ENCODE results near the gene EXOC6. TPM values are rescaled to one million over a fixed set of nuclear protein-coding genes. Genes with fewer than 3 reads are reported as not detected.

EXOC6 gene
- total and polyA plus RNA-seq, 2 of the 13 experiments (the other 11 are each of a cell fraction or from before 2014, with no cell fraction given), result 22.2 to 29.2 TPM

GRCh38 chr10:92892691-92893054, 44.4 kb downstream of the EXOC6 start (continued):
- TF ChIP-seq CREM (IDR thresholded peaks at IDR 0.05), result 0 out of 2 replicates have a peak, but pooled peaks have one; percentile 8
- TF ChIP-seq CREM (CRISPR knock-in tag; IDR thresholded peaks at IDR 0.05), result no peak
- no peak for TF ChIP-seq TRAFD1 (CRISPR knock-in tag; IDR thresholded peaks at IDR 0.05; ENCODE audit: borderline replicate concordance)
- no peak for TF ChIP-seq ZSCAN31 (CRISPR knock-in tag; IDR thresholded peaks at IDR 0.05; ENCODE audit: low read depth)
- no peak for TF ChIP-seq DMTF1 (CRISPR knock-in tag; IDR thresholded peaks at IDR 0.05)
- no peak for TF ChIP-seq TAF15 (IDR thresholded peaks at IDR 0.05; ENCODE audit: low read depth, low read length, poor library complexity, severe bottlenecking)
- TF ChIP-seq WIZ (CRISPR knock-in tag; IDR thresholded peaks at IDR 0.05), result no peak
- TF ChIP-seq SIN3B (IDR thresholded peaks at IDR 0.05; ENCODE audit: low read length), result no peak
- no peak for TF ChIP-seq SALL2 (CRISPR knock-in tag; IDR thresholded peaks at IDR 0.05)
- TF ChIP-seq RAD51 (IDR thresholded peaks at IDR 0.05; ENCODE audit: borderline replicate concordance), result no peak
- peak; percentile 7; the same call in 1 of the 2 replicates for TF ChIP-seq HOMEZ (CRISPR knock-in tag; IDR thresholded peaks at IDR 0.05; ENCODE audit: low read depth)
- TF ChIP-seq ZNF407 (CRISPR knock-in tag; IDR thresholded peaks at IDR 0.05; ENCODE audit: not compliant biosample characterization), result no peak
- no peak for TF ChIP-seq ZBTB2 (CRISPR knock-in tag; IDR thresholded peaks at IDR 0.05; ENCODE audit: low read depth)
- TF ChIP-seq ZZZ3 (CRISPR knock-in tag; IDR thresholded peaks at IDR 0.05; ENCODE audit: borderline replicate concordance), result no peak
- TF ChIP-seq ZSCAN22 (CRISPR knock-in tag; IDR thresholded peaks at IDR 0.05), result no peak
